ENCODE data around the gene ATXN7.

GRCh38 chr3:64003589-64003988 is 139.9 kb downstream of the ATXN7 start:
- TF ChIP-seq EZH2 (IDR thresholded peaks at IDR 0.05; ENCODE audit: borderline replicate concordance, low read length) (no peak), CTCF (conservative IDR thresholded peaks at IDR 0.05 in 1 of 2, IDR thresholded peaks at IDR 0.05 in 1 of 2; ENCODE audit: extremely low read depth in 1 of 2, insufficient read depth in 1 of 2, low read depth in 1 of 2, low read length in 2 of 2) (no peak)

All from mammary epithelial cell (primary cell).